Naive thymus-derived CD4-positive, alpha-beta T cell (primary cell): Measurements from ENCODE around the gene PPP1R3A. TPM values are rescaled to one million over a fixed set of nuclear protein-coding genes. Genes with fewer than 3 reads are reported as not detected.

Source experiments
- ATAC-seq: fragments of 150-1000 bp; cut with Tn5 transposase; 2 replicates; pipeline ENCODE4 v1.10.0; 2021; ENCODE audit warnings: mild to moderate bottlenecking, moderate library complexity
- CTCF ChIA-PET: fragments of 350-600 bp; sonication (Branson Sonifier 250); formaldehyde crosslinking; loops from one replicate; lab custom pipeline; 2021; ENCODE audit warnings: antibody characterized with exemption; lab: Charles Lee
- POLR2A ChIA-PET: fragments of 350-600 bp; sonication (Branson Sonifier 250); formaldehyde crosslinking; loops from one replicate; lab custom pipeline; 2021; ENCODE audit warnings: antibody characterized with exemption, inconsistent platforms; lab: Charles Lee
- DNase-seq, 9 donors: peaks; one replicate each; pipeline versions ENCODE4 v3.0.0 to v3.0.0-alpha.2; 2020 to 2022; ENCODE audit warnings: mixed read lengths in 1 of 9
- H3K27ac ChIP-seq: one replicate; pipeline ENCODE4 v1.7.0; 2013; ENCODE audit warnings: mild to moderate bottlenecking, low read depth, low read length, moderate library complexity
- H3K27me3 ChIP-seq, 2 donors: one replicate each; pipeline ENCODE4 v1.7.0; 2013; ENCODE audit warnings: low read length in 2 of 2, mild to moderate bottlenecking in 2 of 2, moderate library complexity in 2 of 2; ENCODE audit not compliant: control insufficient read depth in 2 of 2, insufficient read depth in 2 of 2
- H3K36me3 ChIP-seq, 3 experiments: 1 replicate in 2 of 3; 2 replicates in 1 of 3; pipeline ENCODE4 v1.7.0; 2013; ENCODE audit warnings: low read length in 3 of 3, mild to moderate bottlenecking in 3 of 3, moderate library complexity in 1 of 3; ENCODE audit not compliant: insufficient read depth in 3 of 3, control insufficient read depth in 2 of 3
- H3K4me1 ChIP-seq, 2 donors: one replicate each; pipeline ENCODE4 v1.7.0; 2013; ENCODE audit warnings: low read length in 2 of 2, mild to moderate bottlenecking in 2 of 2, moderate library complexity in 1 of 2; ENCODE audit not compliant: control insufficient read depth in 2 of 2, insufficient read depth in 2 of 2
- H3K4me3 ChIP-seq: 2 replicates; pipeline ENCODE4 v1.7.0; 2013; ENCODE audit warnings: mild to moderate bottlenecking, low read length
- H3K9me3 ChIP-seq, 3 experiments: 1 replicate in 2 of 3; 2 replicates in 1 of 3; pipeline ENCODE4 v1.7.0; 2013; ENCODE audit warnings: low read length in 3 of 3; ENCODE audit not compliant: control insufficient read depth in 2 of 3
- H3K27ac Mint-ChIP-seq, 9 donors: one replicate each; pipeline ENCODE4 v1.8.0; 2020 to 2022; ENCODE audit warnings: mixed read lengths in 9 of 9, mild to moderate bottlenecking in 8 of 9, moderate library complexity in 5 of 9, inconsistent platforms in 2 of 9
- H3K27me3 Mint-ChIP-seq, 5 donors: one replicate each; pipeline ENCODE4 v1.8.0; 2021 to 2022; ENCODE audit warnings: mixed read lengths in 5 of 5, mild to moderate bottlenecking in 1 of 5
- H3K36me3 Mint-ChIP-seq, 5 donors: one replicate each; pipeline ENCODE4 v1.8.0; 2020 to 2022; ENCODE audit warnings: mixed read lengths in 5 of 5, mild to moderate bottlenecking in 3 of 5, inconsistent platforms in 1 of 5
- H3K4me1 Mint-ChIP-seq, 7 donors: one replicate each; pipeline ENCODE4 v1.8.0; 2020 to 2022; ENCODE audit warnings: mixed read lengths in 7 of 7, mild to moderate bottlenecking in 3 of 7, inconsistent platforms in 1 of 7
- H3K4me3 Mint-ChIP-seq, 10 donors: one replicate each; pipeline ENCODE4 v1.8.0; 2020 to 2022; ENCODE audit warnings: mild to moderate bottlenecking in 10 of 10, mixed read lengths in 10 of 10, moderate library complexity in 6 of 10, inconsistent platforms in 2 of 10
- H3K9me3 Mint-ChIP-seq, 11 donors: one replicate each; pipeline ENCODE4 v1.8.0; 2020 to 2022; ENCODE audit warnings: mixed read lengths in 11 of 11, mild to moderate bottlenecking in 4 of 11, inconsistent platforms in 1 of 11, moderate library complexity in 1 of 11
- intact Hi-C, 2 donors: fragments of 100-400 bp; cut with micrococcal nuclease; formaldehyde crosslinking; loops; one replicate each; pipeline ENCODE4 v1.15.1; 2023
- polyA plus RNA-seq, 2 donors: library from polyadenylated mRNA; unstranded; fragments of 300-500 nt; fragmentation: Illumina TruSeq; gene quantifications; one replicate each; pipeline ENCODE4 v1.2.3, GENCODE V29; 2021
- total RNA-seq, 6 experiments: library from RNA in 5 of 6; stranded (reverse) in 5 of 6; gene quantifications; 1 replicate in 5 of 6; 2 replicates in 1 of 6; pipeline ENCODE4 v1.2.3 and lab custom pipeline; 2021 to 2026

The PPP1R3A gene
- total and polyA plus RNA-seq, 7 experiments from 2014 or later: not detected

DNA sequence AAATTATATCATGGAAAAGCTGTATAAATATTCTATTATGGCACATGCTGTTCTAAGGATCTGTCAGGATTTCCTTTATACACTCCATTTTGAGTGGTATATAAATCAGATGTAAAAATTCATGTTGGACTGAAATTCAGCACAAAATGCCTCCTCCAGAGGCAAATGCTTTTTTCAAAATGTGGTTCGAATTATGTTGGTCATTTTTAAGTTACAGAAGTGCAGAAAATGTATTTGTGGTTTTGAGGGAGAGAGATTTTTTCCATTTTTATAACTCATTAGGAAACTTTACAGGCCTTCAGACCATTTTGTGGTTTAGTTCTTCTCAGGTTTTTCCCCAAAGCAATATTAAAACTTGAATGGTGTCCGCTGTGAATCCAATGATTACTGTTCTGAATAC, 2.9 kb downstream of the PPP1R3A start:
- intact Hi-C loops: no loop called here
- Histone ChIP-seq H3K9me3 (no peaks in the 10 kb centered on the region), H3K4me1 (no peaks in the 10 kb centered on the region), H3K27ac (no peak overlapping the region), H3K4me3 (no peak overlapping the region), H3K27me3 (no peaks in the 10 kb centered on the region), H3K36me3 (no peaks in the 10 kb centered on the region)
- ATAC-seq: no peak
- ChIA-PET POLR2A (no interaction called here), CTCF (no interaction called here)
- H3K9me3 Mint-ChIP-seq: peaks cover 0 to 2% (median 0%) of the 10 kb centered on the region in 11 donors
- H3K27ac Mint-ChIP-seq: no peak overlapping the region
- no peaks in the 10 kb centered on the region for H3K4me1 Mint-ChIP-seq
- no peak for DNase-seq
- H3K27me3 Mint-ChIP-seq: no peaks in the 10 kb centered on the region
- H3K4me3 Mint-ChIP-seq: no peak overlapping the region
- no peaks in the 10 kb centered on the region for H3K36me3 Mint-ChIP-seq

DNA sequence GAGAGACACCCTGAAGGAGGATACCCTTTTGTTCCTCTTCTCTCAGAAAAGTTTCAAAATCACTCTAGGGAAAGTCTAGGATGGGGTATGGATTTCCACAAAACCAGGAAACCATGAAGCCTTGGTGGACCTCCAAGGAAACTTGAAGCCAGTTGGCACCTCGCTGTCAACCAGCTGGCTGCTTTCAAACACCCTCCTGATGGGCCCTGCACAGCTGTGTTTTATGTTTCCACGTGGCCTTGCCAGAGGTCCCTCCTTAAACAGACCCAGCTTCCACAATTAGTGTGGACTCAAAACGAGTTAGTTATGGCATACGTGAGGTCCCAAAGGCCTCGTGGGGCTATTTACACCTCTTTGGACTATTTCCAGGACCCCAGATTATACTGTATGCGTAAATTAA, 5.9 kb downstream of the PPP1R3A start:
- Mint-ChIP-seq H3K27ac (no peak overlapping the region), H3K9me3 (peaks cover 0 to 5% (median 0%) of the 10 kb centered on the region in 11 donors), H3K27me3 (no peaks in the 10 kb centered on the region), H3K4me1 (no peaks in the 10 kb centered on the region), H3K4me3 (no peak overlapping the region), H3K36me3 (no peaks in the 10 kb centered on the region)
- Histone ChIP-seq H3K36me3 (no peaks in the 10 kb centered on the region), H3K27me3 (no peaks in the 10 kb centered on the region), H3K27ac (no peak overlapping the region), H3K4me3 (no peak overlapping the region), H3K9me3 (no peaks in the 10 kb centered on the region), H3K4me1 (no peaks in the 10 kb centered on the region)
- CTCF ChIA-PET: no interaction called here
- POLR2A ChIA-PET: no interaction called here
- DNase-seq: no peak
- intact Hi-C loops: no loop called here
- ATAC-seq: no peak

DNA sequence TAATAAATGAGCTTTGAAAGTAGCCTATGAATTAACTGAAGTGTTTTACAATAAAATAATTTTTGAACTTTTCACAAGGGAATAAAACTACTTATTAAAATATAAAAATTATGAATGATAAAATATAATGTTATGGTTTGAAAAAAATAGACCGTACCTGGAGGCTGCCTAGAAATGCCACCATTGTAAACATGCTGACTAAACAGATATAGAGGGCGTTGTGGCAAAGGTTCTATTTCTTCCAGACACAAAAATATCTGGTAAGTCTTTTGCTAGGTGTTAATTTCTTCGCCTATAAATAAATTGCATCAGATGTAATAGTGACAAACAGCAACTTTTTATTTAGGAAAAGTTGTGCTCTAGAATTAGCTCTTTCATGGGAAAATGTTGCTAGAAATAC, 11.2 kb downstream of the PPP1R3A start:
- ChIA-PET CTCF (no interaction called here), POLR2A (no interaction called here)
- Mint-ChIP-seq H3K9me3 (peaks cover 0 to 11% (median 0%) of the 10 kb centered on the region in 11 donors), H3K27ac (no peak overlapping the region), H3K4me3 (no peak overlapping the region), H3K27me3 (no peaks in the 10 kb centered on the region), H3K4me1 (no peaks in the 10 kb centered on the region), H3K36me3 (no peaks in the 10 kb centered on the region)
- no peak overlapping the region for H3K4me3 ChIP-seq
- no peaks in the 10 kb centered on the region for H3K9me3 ChIP-seq
- no peaks in the 10 kb centered on the region for H3K36me3 ChIP-seq
- intact Hi-C loops: no loop called here
- H3K27me3 ChIP-seq: no peaks in the 10 kb centered on the region
- H3K27ac ChIP-seq: no peak overlapping the region
- DNase-seq (no peak), ATAC-seq (no peak)
- H3K4me1 ChIP-seq: no peaks in the 10 kb centered on the region

GRCh38 chr7:113904521-113904920, 14.3 kb downstream of the PPP1R3A start:
- Mint-ChIP-seq H3K9me3 (peaks cover 0 to 6% (median 0%) of the 10 kb centered on the region in 11 donors), H3K4me3 (no peak overlapping the region), H3K27ac (no peak overlapping the region), H3K4me1 (no peaks in the 10 kb centered on the region), H3K36me3 (no peaks in the 10 kb centered on the region), H3K27me3 (no peaks in the 10 kb centered on the region)
- DNase-seq: no peak
- Histone ChIP-seq H3K27me3 (no peaks in the 10 kb centered on the region), H3K4me3 (no peak overlapping the region), H3K9me3 (no peaks in the 10 kb centered on the region), H3K36me3 (no peaks in the 10 kb centered on the region), H3K27ac (no peak overlapping the region), H3K4me1 (no peaks in the 10 kb centered on the region)
- no peak for ATAC-seq
- ChIA-PET POLR2A (no interaction called here), CTCF (no interaction called here)
- intact Hi-C loops: no loop called here

DNA sequence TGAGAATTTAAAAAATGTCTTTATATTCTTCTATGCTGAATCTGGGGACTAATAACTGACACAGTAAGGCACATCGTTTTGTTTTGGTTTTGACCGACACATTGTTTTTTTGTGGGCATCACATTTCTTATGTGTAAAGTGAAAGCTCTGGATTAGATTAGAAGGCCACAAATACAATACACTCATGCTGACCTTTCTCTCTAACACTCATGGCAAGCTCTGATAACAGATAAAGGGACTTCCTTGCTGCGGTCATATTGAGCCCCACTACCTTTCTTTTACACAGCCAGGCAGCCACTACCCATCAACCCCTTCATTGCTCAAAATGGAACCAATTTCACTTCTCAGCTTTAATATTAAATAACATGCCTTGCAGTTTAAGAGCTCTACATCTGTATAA, 26.0 kb downstream of the PPP1R3A start:
- Mint-ChIP-seq H3K27me3 (no peaks in the 10 kb centered on the region), H3K4me3 (no peak overlapping the region), H3K27ac (no peak overlapping the region), H3K36me3 (no peaks in the 10 kb centered on the region), H3K9me3 (no peaks in the 10 kb centered on the region), H3K4me1 (no peaks in the 10 kb centered on the region)
- Histone ChIP-seq H3K4me3 (no peak overlapping the region), H3K27ac (no peak overlapping the region), H3K9me3 (no peaks in the 10 kb centered on the region), H3K27me3 (no peaks in the 10 kb centered on the region), H3K4me1 (no peaks in the 10 kb centered on the region), H3K36me3 (no peaks in the 10 kb centered on the region)
- POLR2A ChIA-PET: no interaction called here
- ATAC-seq (no peak), DNase-seq (no peak)
- intact Hi-C loops: no loop called here
- CTCF ChIA-PET: no interaction called here

DNA sequence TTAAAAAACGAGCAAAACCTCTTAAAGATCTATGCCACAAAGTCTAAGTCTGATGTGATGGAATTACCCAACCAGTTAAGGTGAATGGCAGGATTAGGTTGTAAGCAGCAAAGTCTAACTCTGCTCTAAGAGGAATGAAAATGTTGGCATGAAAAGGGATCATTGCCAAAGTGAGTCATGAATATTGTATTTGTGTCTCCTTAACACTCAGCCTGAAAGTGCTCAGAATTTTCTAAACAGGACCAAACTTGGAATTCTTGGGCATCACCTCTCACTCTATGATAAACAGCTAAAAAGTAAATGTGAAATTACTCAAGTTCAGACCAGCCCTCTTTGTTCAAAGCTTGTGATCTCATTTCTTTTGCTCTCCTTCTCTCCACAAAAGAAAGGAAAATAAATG, 27.0 kb downstream of the PPP1R3A start:
- H3K9me3 ChIP-seq: no peaks in the 10 kb centered on the region
- H3K4me3 ChIP-seq: no peak overlapping the region
- no peak overlapping the region for H3K27ac ChIP-seq
- Mint-ChIP-seq H3K27ac (no peak overlapping the region), H3K36me3 (no peaks in the 10 kb centered on the region), H3K4me3 (no peak overlapping the region), H3K4me1 (no peaks in the 10 kb centered on the region), H3K9me3 (no peaks in the 10 kb centered on the region), H3K27me3 (no peaks in the 10 kb centered on the region)
- H3K27me3 ChIP-seq: no peaks in the 10 kb centered on the region
- DNase-seq (no peak), ATAC-seq (no peak)
- no peaks in the 10 kb centered on the region for H3K36me3 ChIP-seq
- intact Hi-C loops: no loop called here
- ChIA-PET POLR2A (no interaction called here), CTCF (no interaction called here)
- H3K4me1 ChIP-seq: no peaks in the 10 kb centered on the region

DNA sequence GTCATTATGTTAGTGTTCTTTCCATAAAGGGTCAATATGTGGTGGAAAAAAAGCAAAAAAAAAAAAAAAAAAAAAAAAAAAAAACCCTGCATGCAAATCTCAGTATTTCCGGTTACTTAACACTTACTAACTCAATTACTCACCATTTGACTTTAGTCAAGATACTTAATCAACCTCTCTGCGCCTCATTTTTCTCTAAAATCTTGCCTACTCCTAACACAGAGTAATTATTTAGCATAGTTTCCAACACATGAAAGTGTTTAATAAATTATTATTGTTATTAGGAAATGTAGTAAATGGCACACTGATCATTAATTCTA, 27.8 kb downstream of the PPP1R3A start:
- Mint-ChIP-seq H3K27ac (no peak overlapping the region), H3K36me3 (no peaks in the 10 kb centered on the region), H3K4me3 (no peak overlapping the region), H3K9me3 (peaks cover 0 to 7% (median 0%) of the 10 kb centered on the region in 11 donors), H3K4me1 (no peaks in the 10 kb centered on the region), H3K27me3 (no peaks in the 10 kb centered on the region)
- no peaks in the 10 kb centered on the region for H3K9me3 ChIP-seq
- no peak overlapping the region for H3K27ac ChIP-seq
- H3K27me3 ChIP-seq: no peaks in the 10 kb centered on the region
- ChIA-PET POLR2A (no interaction called here), CTCF (no interaction called here)
- H3K36me3 ChIP-seq: no peaks in the 10 kb centered on the region
- ATAC-seq (no peak), DNase-seq (no peak)
- no peak overlapping the region for H3K4me3 ChIP-seq
- intact Hi-C loops: no loop called here
- H3K4me1 ChIP-seq: no peaks in the 10 kb centered on the region
